Stomach (tissue), 9 donors: ENCODE data around the gene ACACA. TPM values are rescaled to one million over a fixed set of nuclear protein-coding genes. Genes with fewer than 3 reads are reported as not detected.

ENCODE experiments used
- DNase-seq, 2 donors: peaks; one replicate each; pipeline versions ENCODE4 v3.0.0 to v3.0.0-alpha.2; 2013 to 2019
- H3K27ac ChIP-seq, 5 donors: fragments of 200-600 bp in 4 of 5; sonication (generic) in 4 of 5; one replicate each; pipeline ENCODE4 v1.5.1; 2013 to 2019; ENCODE audit warnings: mild to moderate bottlenecking in 1 of 5, moderate library complexity in 1 of 5
- H3K27me3 ChIP-seq, 3 donors: fragments of 200-600 bp; sonication (generic); one replicate each; pipeline ENCODE4 v1.5.1; 2017 to 2019; ENCODE audit warnings: mixed run types in 1 of 3
- H3K36me3 ChIP-seq, 4 donors: fragments of 200-600 bp; sonication (generic); 1 replicate in 3 of 4; 2 replicates in 1 of 4; pipeline ENCODE4 v1.5.1; 2016 to 2019
- H3K4me1 ChIP-seq, 4 donors: fragments of 200-600 bp; sonication (generic); one replicate each; pipeline ENCODE4 v1.5.1; 2016 to 2019
- H3K4me3 ChIP-seq, 4 donors: fragments of 200-600 bp; sonication (generic) in 3 of 4; one replicate each; pipeline ENCODE4 v1.5.1; 2016 to 2019; ENCODE audit warnings: mild to moderate bottlenecking in 1 of 4
- H3K9me3 ChIP-seq, 4 donors: fragments of 200-600 bp; sonication (generic); one replicate each; pipeline ENCODE4 v1.5.1; 2016 to 2019
- CTCF ChIP-seq, 7 experiments: fragments of 450-650 bp in 4 of 7; fragments of 200-600 bp in 3 of 7; sonication (generic) in 3 of 7; IDR thresholded peaks; one replicate each; pipeline ENCODE4 v1.5.1; 2016 to 2019; ENCODE audit warnings: antibody characterized with exemption in 7 of 7, control low read depth in 2 of 7, mild to moderate bottlenecking in 1 of 7
- EP300 ChIP-seq: sonication (generic); formaldehyde crosslinking; IDR thresholded peaks from one replicate; pipeline ENCODE4 v1.6.1; 2017; ENCODE audit warnings: antibody characterized with exemption
- POLR2A ChIP-seq, 4 donors: fragments of 450-650 bp; IDR thresholded peaks; one replicate each; pipeline ENCODE4 v1.6.1; 2016; ENCODE audit warnings: antibody characterized with exemption in 4 of 4, control low read depth in 2 of 4, mild to moderate bottlenecking in 1 of 4, moderate library complexity in 1 of 4
- POLR2AphosphoS5 ChIP-seq, 3 donors: sonication (generic); formaldehyde crosslinking; IDR thresholded peaks; one replicate each; pipeline ENCODE4 v1.6.1; 2016; ENCODE audit warnings: antibody characterized with exemption in 3 of 3
- WGBS, 5 donors: extraction: QIAGEN DNeasy Blood & Tissue Kit in 3 of 5; methylation state at CpG; one replicate each; pipeline versions ENCODE4 v1.1.5 to v1.1.7; 2013 to 2018; 5-methylcytosine and 5-hydroxymethylcytosine counted together
- intact Hi-C: fragments of 100-400 bp; cut with DNase I; formaldehyde crosslinking; loops from one replicate; pipeline ENCODE4 v1.15.1; 2023; ENCODE audit warnings: low total_unique reads
- polyA plus RNA-seq, 3 donors: library from polyadenylated mRNA; stranded (reverse); fragments of 200-250 nt; gene quantifications; one replicate each; pipeline ENCODE4 v1.2.3, GENCODE V29; 2013
- total RNA-seq, 5 donors: library from RNA; depleted of rRNA; stranded (reverse); fragments of >200 nt; gene quantifications; one replicate each; pipeline versions ENCODE4 v1.1.0 to v1.2.3, GENCODE V29; 2014 to 2016
- donor health status: healthy with polysubstance abuse.
- donor health status: Bipolar disorder and iron deficiency.
- donor health status: healthy.

ACACA gene
- total and polyA plus RNA-seq, 8 donors, result 9.9 to 59.8 (median 27.7) TPM

GRCh38 chr17:37084372-37084771 is 322.3 kb downstream of the ACACA start:
- TF ChIP-seq EP300 (no peak), POLR2A (IDR thresholded peaks at IDR 0.05) (no peak), POLR2AphosphoS5 (IDR thresholded peaks at IDR 0.05) (no peak), CTCF (IDR thresholded peaks at IDR 0.05) (no peak)

GRCh38 chr17:37083456-37083855 is 323.2 kb downstream of the ACACA start:
- intact Hi-C loops, result no loop called here

More at GRCh38 chr17:37084372-37084771, 322.3 kb downstream of the ACACA start:
- Histone ChIP-seq H3K9me3 (peaks cover 0 to 4% (median 0%) of the 10 kb centered on the region in 4 donors), H3K27ac (no peak overlapping the region), H3K4me3 (no peak overlapping the region), H3K4me1 (peaks cover 8 to 17% (median 15%) of the 10 kb centered on the region in 4 donors), H3K27me3 (no peaks in the 10 kb centered on the region), H3K36me3 (peaks cover 9 to 48% (median 35%) of the 10 kb centered on the region in 4 donors)
- intact Hi-C loops, result no loop called here
- peak in 1 of 2 donors; percentile 40 for DNase-seq
- 26 to 53% (median 45%) methylated on average over 5 of the region's 5 CpGs for WGBS, 5 donors

GRCh38 chr17:37082985-37083384 is 323.7 kb downstream of the ACACA start:
- no peak for DNase-seq
- Histone ChIP-seq H3K4me1 (peaks cover 0 to 6% (median 5%) of the 10 kb centered on the region in 4 donors), H3K27me3 (no peaks in the 10 kb centered on the region), H3K9me3 (peaks cover 0 to 11% (median 2%) of the 10 kb centered on the region in 4 donors), H3K4me3 (no peak overlapping the region), H3K27ac (no peak overlapping the region), H3K36me3 (peaks cover 9 to 34% (median 30%) of the 10 kb centered on the region in 4 donors)
- WGBS, 5 donors, result 82 to 93% (median 89%) methylated on average over 4 of the region's 4 CpGs
- TF ChIP-seq POLR2A (IDR thresholded peaks at IDR 0.05) (no peak), CTCF (IDR thresholded peaks at IDR 0.05) (no peak), POLR2AphosphoS5 (IDR thresholded peaks at IDR 0.05) (no peak), EP300 (no peak)
- intact Hi-C loops, result no loop called here

More at GRCh38 chr17:37083456-37083855, 323.2 kb downstream of the ACACA start:
- peak in 1 of 2 donors; percentile 35 for DNase-seq
- Histone ChIP-seq H3K4me1 (peaks cover 0 to 8% (median 6%) of the 10 kb centered on the region in 4 donors), H3K36me3 (peaks cover 9 to 38% (median 32%) of the 10 kb centered on the region in 4 donors), H3K4me3 (no peak overlapping the region), H3K27ac (no peak overlapping the region), H3K9me3 (peaks cover 0 to 11% (median 2%) of the 10 kb centered on the region in 4 donors), H3K27me3 (no peaks in the 10 kb centered on the region)
- 73 to 77% (median 76%) methylated on average over 6 of the region's 6 CpGs for WGBS, 5 donors
- TF ChIP-seq CTCF (IDR thresholded peaks at IDR 0.05), result no peak
- TF ChIP-seq EP300, result no peak
- no peak for TF ChIP-seq POLR2AphosphoS5 (IDR thresholded peaks at IDR 0.05)
- TF ChIP-seq POLR2A (IDR thresholded peaks at IDR 0.05), result no peak

GRCh38 chr17:37082311-37082860 is 324.2 kb downstream of the ACACA start:
- DNase-seq, result no peak
- no peak overlapping the region for H3K27ac ChIP-seq
- H3K9me3 ChIP-seq, result peaks cover 0 to 11% (median 2%) of the 10 kb centered on the region in 4 donors
- H3K36me3 ChIP-seq, result peaks cover 5 to 28% (median 26%) of the 10 kb centered on the region in 4 donors
- 82 to 91% (median 88%) methylated on average over 8 of the region's 8 CpGs for WGBS, 5 donors
- no peaks in the 10 kb centered on the region for H3K27me3 ChIP-seq
- intact Hi-C loops, result no loop called here
- no peak overlapping the region for H3K4me3 ChIP-seq
- H3K4me1 ChIP-seq, result peaks cover 0 to 6% (median 5%) of the 10 kb centered on the region in 4 donors
- no peak for TF ChIP-seq CTCF (IDR thresholded peaks at IDR 0.05)
- no peak for TF ChIP-seq EP300
- TF ChIP-seq POLR2AphosphoS5 (IDR thresholded peaks at IDR 0.05), result no peak
- TF ChIP-seq POLR2A (IDR thresholded peaks at IDR 0.05), result no peak
